ENCODE measurements around the gene SLC16A3. TPM values are rescaled to one million over a fixed set of nuclear protein-coding genes. Genes with fewer than 3 reads are reported as not detected.

Gene SLC16A3
- total RNA-seq, 1 experiment from 2014 or later, result 28.7 TPM

GRCh38 chr17:82272495-82273326 lies 43.9 kb downstream of the SLC16A3 start:
- DNase-seq (ENCODE audit: low spot score), result peak; percentile 50
- TF ChIP-seq, protein P1, sequence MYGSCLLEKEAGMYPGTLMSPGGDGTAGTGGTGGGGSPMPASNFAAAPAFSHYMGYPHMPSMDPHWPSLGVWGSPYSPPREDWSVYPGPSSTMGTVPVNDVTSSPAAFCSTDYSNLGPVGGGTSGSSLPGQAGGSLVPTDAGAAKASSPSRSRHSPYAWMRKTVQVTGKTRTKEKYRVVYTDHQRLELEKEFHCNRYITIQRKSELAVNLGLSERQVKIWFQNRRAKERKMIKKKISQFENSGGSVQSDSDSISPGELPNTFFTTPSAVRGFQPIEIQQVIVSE (CRISPR knock-in tag; IDR thresholded peaks at IDR 0.05; ENCODE audit: borderline replicate concordance), result no peak
- TF ChIP-seq, protein P2, sequence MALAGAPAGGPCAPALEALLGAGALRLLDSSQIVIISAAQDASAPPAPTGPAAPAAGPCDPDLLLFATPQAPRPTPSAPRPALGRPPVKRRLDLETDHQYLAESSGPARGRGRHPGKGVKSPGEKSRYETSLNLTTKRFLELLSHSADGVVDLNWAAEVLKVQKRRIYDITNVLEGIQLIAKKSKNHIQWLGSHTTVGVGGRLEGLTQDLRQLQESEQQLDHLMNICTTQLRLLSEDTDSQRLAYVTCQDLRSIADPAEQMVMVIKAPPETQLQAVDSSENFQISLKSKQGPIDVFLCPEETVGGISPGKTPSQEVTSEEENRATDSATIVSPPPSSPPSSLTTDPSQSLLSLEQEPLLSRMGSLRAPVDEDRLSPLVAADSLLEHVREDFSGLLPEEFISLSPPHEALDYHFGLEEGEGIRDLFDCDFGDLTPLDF (CRISPR knock-in tag; IDR thresholded peaks at IDR 0.05), result no peak
- no peak for TF ChIP-seq ZNF317 (CRISPR knock-in tag; IDR thresholded peaks at IDR 0.05; ENCODE audit: borderline replicate concordance, low read depth)
- no peak for TF ChIP-seq FOXP1 (CRISPR knock-in tag; IDR thresholded peaks at IDR 0.05; ENCODE audit: borderline replicate concordance)
- TF ChIP-seq, protein P3, sequence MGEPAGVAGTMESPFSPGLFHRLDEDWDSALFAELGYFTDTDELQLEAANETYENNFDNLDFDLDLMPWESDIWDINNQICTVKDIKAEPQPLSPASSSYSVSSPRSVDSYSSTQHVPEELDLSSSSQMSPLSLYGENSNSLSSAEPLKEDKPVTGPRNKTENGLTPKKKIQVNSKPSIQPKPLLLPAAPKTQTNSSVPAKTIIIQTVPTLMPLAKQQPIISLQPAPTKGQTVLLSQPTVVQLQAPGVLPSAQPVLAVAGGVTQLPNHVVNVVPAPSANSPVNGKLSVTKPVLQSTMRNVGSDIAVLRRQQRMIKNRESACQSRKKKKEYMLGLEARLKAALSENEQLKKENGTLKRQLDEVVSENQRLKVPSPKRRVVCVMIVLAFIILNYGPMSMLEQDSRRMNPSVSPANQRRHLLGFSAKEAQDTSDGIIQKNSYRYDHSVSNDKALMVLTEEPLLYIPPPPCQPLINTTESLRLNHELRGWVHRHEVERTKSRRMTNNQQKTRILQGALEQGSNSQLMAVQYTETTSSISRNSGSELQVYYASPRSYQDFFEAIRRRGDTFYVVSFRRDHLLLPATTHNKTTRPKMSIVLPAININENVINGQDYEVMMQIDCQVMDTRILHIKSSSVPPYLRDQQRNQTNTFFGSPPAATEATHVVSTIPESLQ (CRISPR knock-in tag; IDR thresholded peaks at IDR 0.05), result no peak
- TF ChIP-seq MAX (CRISPR knock-in tag; IDR thresholded peaks at IDR 0.05), result 0 out of 2 replicates have a peak, but pooled peaks have one; percentile 16
- 0 out of 2 replicates have a peak, but pooled peaks have one; percentile 29 for TF ChIP-seq FOXP4 (CRISPR knock-in tag; IDR thresholded peaks at IDR 0.05)
- TF ChIP-seq GABPB1 (CRISPR knock-in tag; IDR thresholded peaks at IDR 0.05), result no peak
- TF ChIP-seq TEAD1 (CRISPR knock-in tag; IDR thresholded peaks at IDR 0.05), result no peak
- no peak for TF ChIP-seq SP1 (CRISPR knock-in tag; conservative IDR thresholded peaks at IDR 0.05)
- ChIA-PET CTCF (interaction anchor here (0.7 to 1.2 kb wide), 4 partner anchors 18 to 166 kb away, joined by 3 to 4 read pairs (median 4); no protein-coding TSS in a partner anchor), POLR2A (no interaction called here)
- Mint-ChIP-seq H3K27ac (peak overlapping the region; percentile 94), H3K36me3 (peaks cover 29% of the 10 kb centered on the region), H3K4me3 (peak overlapping the region; percentile 92), H3K27me3 (ENCODE audit: low read depth) (no peaks in the 10 kb centered on the region; the same call in 1 of the 2 replicates), H3K9me3 (no peaks in the 10 kb centered on the region), H3K4me1 (peaks cover 56% of the 10 kb centered on the region)
- ATAC-seq, result peak; percentile 13

GRCh38 chr17:82273327-82274133 lies 44.7 kb downstream of the SLC16A3 start, which contains the start of gene CSNK1D:
Gene CSNK1D (minus strand): TSS chr17:82273700. CDS start chr17:82273381, 319 bp downstream.
- no peaks in the 10 kb centered on the region for H3K9me3 Mint-ChIP-seq
- ChIA-PET CTCF (interaction anchor here (0.7 to 1.2 kb wide), 5 partner anchors 18 to 340 kb away, joined by 3 to 4 read pairs (median 3); no protein-coding TSS in a partner anchor), POLR2A (interaction anchor here (1.5 kb wide), 1 partner anchor 19 kb away, joined by 5 read pairs; no protein-coding TSS in a partner anchor)
- ATAC-seq (peak; percentile 84), DNase-seq (ENCODE audit: low spot score) (peak; percentile 93)
- peak within 1 kb of the TSS; percentile 99 for H3K27ac Mint-ChIP-seq
- no peaks in the 10 kb centered on the region; the same call in 1 of the 2 replicates for H3K27me3 Mint-ChIP-seq (ENCODE audit: low read depth)
- H3K4me3 Mint-ChIP-seq, result peak within 1 kb of the TSS; percentile 92
- peaks cover 53% of the 10 kb centered on the region for H3K4me1 Mint-ChIP-seq
- peaks cover 24% of the 10 kb centered on the region for H3K36me3 Mint-ChIP-seq
- TF ChIP-seq, protein P4, sequence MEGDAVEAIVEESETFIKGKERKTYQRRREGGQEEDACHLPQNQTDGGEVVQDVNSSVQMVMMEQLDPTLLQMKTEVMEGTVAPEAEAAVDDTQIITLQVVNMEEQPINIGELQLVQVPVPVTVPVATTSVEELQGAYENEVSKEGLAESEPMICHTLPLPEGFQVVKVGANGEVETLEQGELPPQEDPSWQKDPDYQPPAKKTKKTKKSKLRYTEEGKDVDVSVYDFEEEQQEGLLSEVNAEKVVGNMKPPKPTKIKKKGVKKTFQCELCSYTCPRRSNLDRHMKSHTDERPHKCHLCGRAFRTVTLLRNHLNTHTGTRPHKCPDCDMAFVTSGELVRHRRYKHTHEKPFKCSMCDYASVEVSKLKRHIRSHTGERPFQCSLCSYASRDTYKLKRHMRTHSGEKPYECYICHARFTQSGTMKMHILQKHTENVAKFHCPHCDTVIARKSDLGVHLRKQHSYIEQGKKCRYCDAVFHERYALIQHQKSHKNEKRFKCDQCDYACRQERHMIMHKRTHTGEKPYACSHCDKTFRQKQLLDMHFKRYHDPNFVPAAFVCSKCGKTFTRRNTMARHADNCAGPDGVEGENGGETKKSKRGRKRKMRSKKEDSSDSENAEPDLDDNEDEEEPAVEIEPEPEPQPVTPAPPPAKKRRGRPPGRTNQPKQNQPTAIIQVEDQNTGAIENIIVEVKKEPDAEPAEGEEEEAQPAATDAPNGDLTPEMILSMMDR (IDR thresholded peaks at IDR 0.05), result no peak
- no peak for TF ChIP-seq JAZF1 (CRISPR knock-in tag; IDR thresholded peaks at IDR 0.05)
- peak; percentile 57; the same call in 1 of the 2 replicates for TF ChIP-seq TP53 (CRISPR knock-in tag; IDR thresholded peaks at IDR 0.05)
- no peak for TF ChIP-seq FOXK1 (CRISPR knock-in tag; IDR thresholded peaks at IDR 0.05)
- no peak for TF ChIP-seq AFF4 (CRISPR knock-in tag; IDR thresholded peaks at IDR 0.05; ENCODE audit: borderline replicate concordance)
- no peak for TF ChIP-seq NR2C2 (CRISPR knock-in tag; IDR thresholded peaks at IDR 0.05)
- no peak for TF ChIP-seq ZNF396 (CRISPR knock-in tag; IDR thresholded peaks at IDR 0.05; ENCODE audit: borderline replicate concordance)
- TF ChIP-seq MAX (CRISPR knock-in tag; IDR thresholded peaks at IDR 0.05), result peak; percentile 53
- TF ChIP-seq ZNF671 (CRISPR knock-in tag; IDR thresholded peaks at IDR 0.05), result no peak
- no peak; the same call in 1 of the 2 replicates for TF ChIP-seq CBFB (CRISPR knock-in tag; IDR thresholded peaks at IDR 0.05; ENCODE audit: low read depth)

Data from WTC11 (cell line).